Measurements from ENCODE around the gene ANKLE2. TPM values are rescaled to one million over a fixed set of nuclear protein-coding genes. Genes with fewer than 3 reads are reported as not detected.
"Not testable (repeated sequence)": the region's sequence is repeated elsewhere in the genome, so short reads cannot be mapped to it uniquely, and the experiment has no call there.

Gene ANKLE2
- total RNA-seq, 2 donors from 2014 or later: 23.8 to 24.2 TPM

DNA sequence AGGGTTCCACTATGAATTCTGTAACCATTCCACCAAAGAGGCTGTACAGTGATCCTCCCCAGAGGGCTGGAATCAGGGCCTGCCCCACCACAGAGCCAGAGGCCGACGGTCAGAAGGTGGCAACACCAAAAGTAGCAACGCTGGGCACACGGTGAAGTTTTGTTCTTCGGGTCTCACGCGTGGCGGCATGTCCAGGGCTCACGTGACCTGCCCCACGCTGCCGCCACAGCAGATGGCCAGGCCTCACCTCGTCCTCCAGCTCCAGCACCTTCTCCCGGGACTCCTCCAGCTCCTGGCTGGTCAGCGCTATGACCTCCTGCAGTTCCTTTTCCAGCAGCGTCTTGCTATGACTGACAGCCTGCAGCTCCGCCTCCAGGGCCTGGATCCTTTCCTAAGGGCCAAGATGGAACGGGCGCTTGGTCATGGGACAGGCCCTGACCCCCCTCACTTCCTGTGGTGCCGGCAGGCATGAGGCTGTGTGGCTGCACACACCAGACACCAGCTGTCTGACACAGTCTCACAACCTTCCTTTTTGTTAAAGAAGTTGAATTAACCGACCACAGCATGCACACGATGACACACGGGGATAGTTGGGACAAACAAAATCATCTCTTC lies 22.4 kb upstream of the ANKLE2 start:
- no peak for DNase-seq (ENCODE audit: low spot score)
- Histone ChIP-seq H3K36me3 (peaks cover 90% of the 10 kb centered on the region), H3K4me3 (no peak overlapping the region), H3K4me1 (no peaks in the 10 kb centered on the region), H3K27ac (no peak overlapping the region), H3K9me3 (no peaks in the 10 kb centered on the region), H3K27me3 (no peaks in the 10 kb centered on the region)
- TF ChIP-seq, protein P1, sequence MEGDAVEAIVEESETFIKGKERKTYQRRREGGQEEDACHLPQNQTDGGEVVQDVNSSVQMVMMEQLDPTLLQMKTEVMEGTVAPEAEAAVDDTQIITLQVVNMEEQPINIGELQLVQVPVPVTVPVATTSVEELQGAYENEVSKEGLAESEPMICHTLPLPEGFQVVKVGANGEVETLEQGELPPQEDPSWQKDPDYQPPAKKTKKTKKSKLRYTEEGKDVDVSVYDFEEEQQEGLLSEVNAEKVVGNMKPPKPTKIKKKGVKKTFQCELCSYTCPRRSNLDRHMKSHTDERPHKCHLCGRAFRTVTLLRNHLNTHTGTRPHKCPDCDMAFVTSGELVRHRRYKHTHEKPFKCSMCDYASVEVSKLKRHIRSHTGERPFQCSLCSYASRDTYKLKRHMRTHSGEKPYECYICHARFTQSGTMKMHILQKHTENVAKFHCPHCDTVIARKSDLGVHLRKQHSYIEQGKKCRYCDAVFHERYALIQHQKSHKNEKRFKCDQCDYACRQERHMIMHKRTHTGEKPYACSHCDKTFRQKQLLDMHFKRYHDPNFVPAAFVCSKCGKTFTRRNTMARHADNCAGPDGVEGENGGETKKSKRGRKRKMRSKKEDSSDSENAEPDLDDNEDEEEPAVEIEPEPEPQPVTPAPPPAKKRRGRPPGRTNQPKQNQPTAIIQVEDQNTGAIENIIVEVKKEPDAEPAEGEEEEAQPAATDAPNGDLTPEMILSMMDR (IDR thresholded peaks at IDR 0.05): no peak

DNA sequence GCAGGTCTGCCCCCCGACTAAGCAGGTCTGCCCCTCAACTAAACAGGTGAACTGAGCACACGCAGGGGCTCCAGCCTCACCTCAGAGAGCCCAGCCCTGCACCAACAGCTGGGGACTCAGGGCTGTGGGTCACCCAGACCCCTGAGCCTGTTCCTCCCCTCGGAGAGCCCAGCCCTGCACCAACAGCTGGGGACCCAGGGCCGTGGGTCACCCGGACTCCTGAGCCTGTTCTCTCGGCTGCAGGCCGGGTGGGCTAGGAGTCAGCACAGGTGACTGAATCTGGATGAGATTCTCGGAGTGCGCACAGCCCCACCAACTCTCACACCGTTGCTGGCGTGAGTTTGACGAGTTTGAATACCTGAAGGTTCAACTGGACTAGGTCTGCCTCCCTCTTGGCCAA lies 20.3 kb upstream of the ANKLE2 start:
- Histone ChIP-seq H3K9me3 (no peaks in the 10 kb centered on the region), H3K27me3 (no peaks in the 10 kb centered on the region), H3K27ac (no peak overlapping the region), H3K4me1 (peaks cover 0 to 7% of the 10 kb centered on the region in 2 donors), H3K36me3 (peaks cover 91% of the 10 kb centered on the region), H3K4me3 (no peak overlapping the region)
- no peak for DNase-seq (ENCODE audit: low spot score)
- TF ChIP-seq, protein P1 (IDR thresholded peaks at IDR 0.05): no peak

DNA sequence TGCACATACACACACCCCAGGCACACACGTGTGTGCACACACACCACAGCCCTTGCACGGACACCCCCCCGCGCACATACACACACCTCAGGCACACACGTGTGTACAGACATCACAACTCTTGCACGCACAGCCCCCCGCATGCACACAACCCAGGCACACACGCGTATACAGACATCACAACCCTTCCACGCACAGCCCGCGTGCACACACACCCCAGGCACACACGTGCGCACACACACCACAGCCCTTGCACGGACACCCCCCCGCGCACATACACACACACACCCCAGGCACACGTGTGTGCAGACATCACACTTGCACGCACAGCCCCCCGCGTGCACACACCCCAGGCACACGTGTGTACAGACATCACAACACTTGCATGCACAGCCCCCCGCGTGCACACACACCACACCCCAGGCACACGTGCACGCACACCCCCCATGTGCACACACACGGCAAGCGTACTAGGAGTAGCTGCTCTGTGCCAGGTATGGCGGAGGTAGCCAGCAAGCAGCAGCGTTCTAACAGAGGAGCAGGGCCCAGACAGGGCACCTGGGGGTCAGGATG lies 18.2 kb upstream of the ANKLE2 start:
- peaks cover 0 to 7% of the 10 kb centered on the region in 2 donors for H3K4me1 ChIP-seq
- no peak for DNase-seq (ENCODE audit: low spot score)
- H3K27ac ChIP-seq: no peak overlapping the region
- no peak overlapping the region for H3K4me3 ChIP-seq
- H3K9me3 ChIP-seq: no peaks in the 10 kb centered on the region
- no peaks in the 10 kb centered on the region for H3K27me3 ChIP-seq
- TF ChIP-seq, protein P1 (IDR thresholded peaks at IDR 0.05): no peak
- peaks cover 89% of the 10 kb centered on the region for H3K36me3 ChIP-seq

DNA sequence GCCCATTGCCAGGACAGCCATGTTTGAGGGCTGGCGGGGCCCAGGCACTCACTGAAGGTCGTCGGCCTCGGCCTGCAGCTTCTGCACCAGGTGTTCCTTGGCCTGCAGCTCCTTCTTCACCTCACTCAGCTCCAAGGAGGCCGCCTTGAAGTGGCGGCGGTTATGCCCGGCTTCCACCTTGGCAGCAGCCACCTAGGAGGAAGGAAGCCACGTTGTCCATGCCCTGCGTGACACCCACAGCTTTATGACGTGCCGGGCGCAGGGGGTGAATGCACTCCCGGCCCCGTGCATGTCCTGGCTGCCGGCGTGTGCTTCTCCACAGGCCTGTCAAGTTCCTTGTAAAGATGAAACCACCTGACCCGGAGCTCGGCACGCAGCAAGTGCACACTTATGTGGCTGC lies 16.0 kb upstream of the ANKLE2 start:
- Histone ChIP-seq H3K27me3 (no peaks in the 10 kb centered on the region), H3K4me1 (peaks cover 0 to 7% of the 10 kb centered on the region in 2 donors), H3K4me3 (no peak overlapping the region), H3K36me3 (peaks cover 92% of the 10 kb centered on the region), H3K27ac (no peak overlapping the region), H3K9me3 (no peaks in the 10 kb centered on the region)
- DNase-seq (ENCODE audit: low spot score): no peak
- TF ChIP-seq, protein P1 (IDR thresholded peaks at IDR 0.05): no peak

DNA sequence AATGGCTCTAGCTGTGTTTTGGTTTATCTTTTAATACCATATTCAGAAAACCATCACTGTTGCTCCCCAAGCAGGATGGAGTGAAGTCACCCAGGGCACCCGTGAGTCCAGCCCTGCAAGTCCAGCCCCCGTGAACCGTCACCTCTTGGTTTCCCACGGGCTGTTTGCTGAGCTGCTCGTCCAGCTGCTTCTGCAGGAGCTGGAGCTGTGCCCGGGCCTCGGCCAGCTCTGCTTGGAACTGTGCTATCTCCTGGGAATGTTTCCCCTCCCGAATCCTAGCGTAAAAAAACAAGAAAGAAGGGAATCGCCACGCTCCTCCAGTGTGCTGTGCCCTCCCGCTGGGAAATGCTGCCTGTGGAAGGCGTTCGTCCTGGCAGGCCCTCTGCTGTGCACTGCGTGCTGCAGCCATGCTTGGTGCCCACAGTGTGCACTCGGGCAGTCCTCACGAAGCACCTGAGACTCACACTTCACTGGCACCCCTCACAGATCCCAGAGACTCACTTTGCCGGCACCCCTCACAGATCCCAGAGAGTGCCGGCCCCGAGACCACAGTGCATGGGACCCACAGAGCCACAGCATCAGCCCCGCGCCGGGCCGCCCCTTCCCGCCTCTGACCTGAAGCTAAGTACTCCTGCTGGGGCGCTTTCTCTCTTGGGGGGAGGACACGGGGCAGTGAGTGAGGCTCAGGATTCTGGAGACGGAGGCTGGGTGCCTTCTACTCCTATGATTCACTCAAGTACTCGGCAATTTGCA lies 15.4 kb upstream of the ANKLE2 start:
- DNase-seq (ENCODE audit: low spot score): no peak
- H3K27ac ChIP-seq: no peak overlapping the region
- H3K4me1 ChIP-seq: peaks cover 0 to 7% of the 10 kb centered on the region in 2 donors
- TF ChIP-seq, protein P1 (IDR thresholded peaks at IDR 0.05): no peak
- H3K36me3 ChIP-seq: peaks cover 93% of the 10 kb centered on the region
- no peaks in the 10 kb centered on the region for H3K27me3 ChIP-seq
- H3K9me3 ChIP-seq: no peaks in the 10 kb centered on the region
- no peak overlapping the region for H3K4me3 ChIP-seq

DNA sequence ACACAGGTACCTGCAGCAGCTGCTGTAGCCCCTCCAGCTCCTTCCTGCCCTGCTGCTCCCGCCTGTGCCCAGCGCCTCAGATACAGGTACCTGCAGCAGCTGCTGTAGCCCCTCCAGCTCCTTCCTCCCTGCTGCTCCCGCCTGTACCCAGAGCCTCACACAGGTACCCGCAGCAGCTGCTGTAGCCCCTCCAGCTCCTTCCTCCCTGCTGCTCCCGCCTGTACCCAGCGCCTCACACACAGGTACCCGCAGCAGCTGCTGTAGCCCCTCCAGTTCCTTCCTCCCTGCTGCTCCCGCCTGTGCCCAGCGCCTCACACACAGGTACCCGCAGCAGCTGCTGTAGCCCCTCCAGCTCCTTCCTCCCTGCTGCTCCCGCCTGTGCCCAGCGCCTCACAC lies 14.6 kb upstream of the ANKLE2 start:
- H3K4me3 ChIP-seq; H3K27me3 ChIP-seq; H3K4me1 ChIP-seq; H3K9me3 ChIP-seq; H3K27ac ChIP-seq; DNase-seq (ENCODE audit: low spot score): not testable (repeated sequence)
- peaks cover 93% of the 10 kb centered on the region for H3K36me3 ChIP-seq
